ENCODE results near the gene ADGRG2. TPM values are rescaled to one million over a fixed set of nuclear protein-coding genes. Genes with fewer than 3 reads are reported as not detected.

Gene ADGRG2
- total and polyA plus RNA-seq, 2 experiments from 2014 or later = 2.1 to 4.5 TPM

DNA sequence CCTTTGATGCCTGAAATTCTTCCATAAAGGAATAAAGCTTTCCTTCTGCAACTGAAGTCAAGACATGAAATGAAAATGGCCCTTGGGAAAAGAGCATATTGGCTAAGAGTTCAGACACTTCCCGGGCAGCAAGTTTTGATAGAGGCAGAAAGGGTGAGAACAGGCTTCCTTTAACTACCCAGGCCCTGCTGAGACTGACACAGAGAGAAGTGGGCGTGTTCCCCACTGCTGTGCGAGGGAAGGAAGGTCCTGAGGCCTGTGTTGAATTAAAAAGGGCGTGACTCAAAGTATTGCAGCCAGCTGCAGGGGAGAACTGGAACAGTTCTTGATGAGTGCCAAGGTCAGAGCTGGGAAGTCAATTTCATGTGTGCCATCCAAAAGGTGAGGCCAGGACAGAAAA, 33.9 kb upstream of the ADGRG2 start:
- no peaks in the 10 kb centered on the region for H3K79me2 ChIP-seq
- H3K4me3 ChIP-seq = no peak overlapping the region
- H3K27me3 ChIP-seq = no peaks in the 10 kb centered on the region
- no peaks in the 10 kb centered on the region for H3K9me3 ChIP-seq (ENCODE audit: low read depth)
- WGBS (ENCODE audit: low lambda C conversion rate, missing lambda C conversion rate) = 42% methylated on average over 4 of the region's 4 CpGs
- no peaks in the 10 kb centered on the region for H3K4me1 ChIP-seq (ENCODE audit: insufficient read depth)
- no peaks in the 10 kb centered on the region for H3K9me2 ChIP-seq (replicated peaks; ENCODE audit: insufficient read depth)
- no peak for DNase-seq (ENCODE audit: low spot score)
- no peaks in the 10 kb centered on the region for H3K36me3 ChIP-seq (replicated peaks; ENCODE audit: insufficient read depth, low read depth)
- no peak overlapping the region for H2AFZ ChIP-seq
- no peak overlapping the region for H3K27ac ChIP-seq
- no peaks in the 10 kb centered on the region for H4K20me1 ChIP-seq (ENCODE audit: insufficient read depth, poor library complexity, severe bottlenecking)
- TF ChIP-seq EZH2phosphoT487 (IDR thresholded peaks at IDR 0.05; ENCODE audit: low read depth, severe bottlenecking, unreplicated experiment) (no peak), EZH2 (IDR thresholded peaks at IDR 0.05; ENCODE audit: borderline replicate concordance) (no peak)
- TF ChIP-seq, protein P1, sequence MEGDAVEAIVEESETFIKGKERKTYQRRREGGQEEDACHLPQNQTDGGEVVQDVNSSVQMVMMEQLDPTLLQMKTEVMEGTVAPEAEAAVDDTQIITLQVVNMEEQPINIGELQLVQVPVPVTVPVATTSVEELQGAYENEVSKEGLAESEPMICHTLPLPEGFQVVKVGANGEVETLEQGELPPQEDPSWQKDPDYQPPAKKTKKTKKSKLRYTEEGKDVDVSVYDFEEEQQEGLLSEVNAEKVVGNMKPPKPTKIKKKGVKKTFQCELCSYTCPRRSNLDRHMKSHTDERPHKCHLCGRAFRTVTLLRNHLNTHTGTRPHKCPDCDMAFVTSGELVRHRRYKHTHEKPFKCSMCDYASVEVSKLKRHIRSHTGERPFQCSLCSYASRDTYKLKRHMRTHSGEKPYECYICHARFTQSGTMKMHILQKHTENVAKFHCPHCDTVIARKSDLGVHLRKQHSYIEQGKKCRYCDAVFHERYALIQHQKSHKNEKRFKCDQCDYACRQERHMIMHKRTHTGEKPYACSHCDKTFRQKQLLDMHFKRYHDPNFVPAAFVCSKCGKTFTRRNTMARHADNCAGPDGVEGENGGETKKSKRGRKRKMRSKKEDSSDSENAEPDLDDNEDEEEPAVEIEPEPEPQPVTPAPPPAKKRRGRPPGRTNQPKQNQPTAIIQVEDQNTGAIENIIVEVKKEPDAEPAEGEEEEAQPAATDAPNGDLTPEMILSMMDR (IDR thresholded peaks at IDR 0.05; ENCODE audit: poor library complexity) = no peak
- H3K4me2 ChIP-seq = no peak overlapping the region

DNA sequence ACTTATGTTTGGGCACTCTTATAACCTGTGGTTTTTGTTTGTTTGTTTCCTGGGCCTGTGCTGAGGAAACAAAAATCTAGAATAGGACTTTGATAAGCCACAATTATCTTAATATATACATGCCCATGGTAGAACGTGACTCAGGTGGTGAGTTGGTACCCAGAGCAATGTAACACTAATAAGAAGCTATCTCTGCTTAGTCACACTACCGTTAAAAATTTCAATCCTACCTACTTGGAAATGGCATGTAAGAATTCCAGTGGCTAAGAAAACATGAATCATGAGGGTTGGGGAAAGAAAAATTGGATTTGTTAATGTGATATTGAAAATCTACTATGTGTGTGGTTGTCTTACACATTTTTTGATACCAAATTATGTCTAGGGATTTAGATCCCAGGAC, 30.5 kb upstream of the ADGRG2 start:
- no peak for TF ChIP-seq EZH2phosphoT487 (IDR thresholded peaks at IDR 0.05; ENCODE audit: low read depth, severe bottlenecking, unreplicated experiment)
- no peak for TF ChIP-seq EZH2 (IDR thresholded peaks at IDR 0.05; ENCODE audit: borderline replicate concordance)
- TF ChIP-seq, protein P1 (IDR thresholded peaks at IDR 0.05; ENCODE audit: poor library complexity) = no peak
- Histone ChIP-seq H3K4me2 (no peak overlapping the region), H3K27ac (no peak overlapping the region), H4K20me1 (ENCODE audit: insufficient read depth, poor library complexity, severe bottlenecking) (no peaks in the 10 kb centered on the region), H3K4me1 (ENCODE audit: insufficient read depth) (no peaks in the 10 kb centered on the region), H3K9me2 (replicated peaks; ENCODE audit: insufficient read depth) (no peaks in the 10 kb centered on the region), H3K4me3 (no peak overlapping the region), H2AFZ (no peak overlapping the region), H3K79me2 (no peaks in the 10 kb centered on the region), H3K27me3 (no peaks in the 10 kb centered on the region), H3K36me3 (replicated peaks; ENCODE audit: insufficient read depth, low read depth) (no peaks in the 10 kb centered on the region), H3K9me3 (ENCODE audit: low read depth) (no peaks in the 10 kb centered on the region)
- DNase-seq (ENCODE audit: low spot score) = no peak
- WGBS (ENCODE audit: low lambda C conversion rate, missing lambda C conversion rate) = 68% methylated on average over 2 of the region's 2 CpGs

DNA sequence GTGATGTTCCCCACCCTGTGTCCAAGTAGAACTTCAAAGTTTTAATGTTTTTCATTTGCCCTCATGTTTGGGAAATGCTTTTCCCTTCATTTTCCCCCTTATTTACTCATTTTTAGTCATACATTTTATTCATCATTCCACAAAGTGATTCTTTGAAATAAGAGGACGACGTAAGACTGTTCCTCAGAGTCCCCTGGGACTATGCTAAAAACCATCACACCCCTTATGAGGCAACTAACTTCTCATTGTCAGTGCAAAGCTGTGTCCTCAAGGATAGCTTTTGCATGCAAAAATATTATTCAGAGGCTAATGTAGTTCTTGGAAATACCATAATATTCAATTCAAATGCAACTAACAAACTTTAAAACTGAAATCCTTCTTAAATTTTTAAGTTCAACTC, 14.8 kb upstream of the ADGRG2 start:
- Histone ChIP-seq H4K20me1 (ENCODE audit: insufficient read depth, poor library complexity, severe bottlenecking) (no peaks in the 10 kb centered on the region), H3K9me2 (replicated peaks; ENCODE audit: insufficient read depth) (no peaks in the 10 kb centered on the region), H3K4me1 (ENCODE audit: insufficient read depth) (no peaks in the 10 kb centered on the region), H3K36me3 (replicated peaks; ENCODE audit: insufficient read depth, low read depth) (no peaks in the 10 kb centered on the region), H3K4me3 (no peak overlapping the region), H3K79me2 (no peaks in the 10 kb centered on the region), H3K4me2 (no peak overlapping the region), H2AFZ (no peak overlapping the region), H3K27me3 (no peaks in the 10 kb centered on the region), H3K9me3 (ENCODE audit: low read depth) (no peaks in the 10 kb centered on the region), H3K27ac (no peak overlapping the region)
- WGBS (ENCODE audit: low lambda C conversion rate, missing lambda C conversion rate) = 65% methylated on average over 2 of the region's 2 CpGs
- no peak for DNase-seq (ENCODE audit: low spot score)
- TF ChIP-seq, protein P1 (IDR thresholded peaks at IDR 0.05; ENCODE audit: poor library complexity) = no peak
- TF ChIP-seq EZH2 (IDR thresholded peaks at IDR 0.05; ENCODE audit: borderline replicate concordance) = no peak
- TF ChIP-seq EZH2phosphoT487 (IDR thresholded peaks at IDR 0.05; ENCODE audit: low read depth, severe bottlenecking, unreplicated experiment) = no peak

DNA sequence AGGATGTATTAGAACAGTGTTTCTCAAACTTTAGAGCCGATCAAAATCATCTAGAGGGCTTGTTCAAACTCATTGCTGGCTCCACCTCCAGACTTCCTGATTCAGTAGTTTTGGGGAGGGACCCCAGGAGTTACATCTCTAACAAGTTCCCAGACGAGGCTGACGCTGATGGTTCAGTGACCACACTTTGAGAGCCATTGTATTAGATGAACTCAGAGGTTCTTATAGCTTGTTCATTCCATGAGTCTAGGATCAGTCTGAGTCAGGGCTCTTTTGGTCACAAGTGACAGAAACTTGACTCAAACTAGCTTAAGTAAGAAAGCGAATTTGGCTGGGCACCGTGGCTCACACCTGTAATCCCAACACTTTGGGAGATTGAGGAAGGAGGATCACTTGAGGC, 11.5 kb upstream of the ADGRG2 start:
- Histone ChIP-seq H2AFZ (no peak overlapping the region), H3K4me2 (no peak overlapping the region), H3K27ac (no peak overlapping the region), H4K20me1 (ENCODE audit: insufficient read depth, poor library complexity, severe bottlenecking) (no peaks in the 10 kb centered on the region), H3K27me3 (no peaks in the 10 kb centered on the region), H3K9me2 (replicated peaks; ENCODE audit: insufficient read depth) (no peaks in the 10 kb centered on the region), H3K9me3 (ENCODE audit: low read depth) (no peaks in the 10 kb centered on the region), H3K4me1 (ENCODE audit: insufficient read depth) (no peaks in the 10 kb centered on the region), H3K36me3 (replicated peaks; ENCODE audit: insufficient read depth, low read depth) (no peaks in the 10 kb centered on the region), H3K4me3 (no peak overlapping the region), H3K79me2 (no peaks in the 10 kb centered on the region)
- DNase-seq (ENCODE audit: low spot score) = no peak
- TF ChIP-seq EZH2phosphoT487 (IDR thresholded peaks at IDR 0.05; ENCODE audit: low read depth, severe bottlenecking, unreplicated experiment) (no peak), EZH2 (IDR thresholded peaks at IDR 0.05; ENCODE audit: borderline replicate concordance) (no peak)
- TF ChIP-seq, protein P1 (IDR thresholded peaks at IDR 0.05; ENCODE audit: poor library complexity) = no peak
- WGBS (ENCODE audit: low lambda C conversion rate, missing lambda C conversion rate) = 79% methylated on average over 5 of the region's 5 CpGs
